Neural progenitor cell (in vitro differentiated cells): ENCODE results near the gene MACROD2. TPM values are rescaled to one million over a fixed set of nuclear protein-coding genes. Genes with fewer than 3 reads are reported as not detected.

Experiments
- DNase-seq: peaks from one replicate; pipeline ENCODE4 v3.0.0-alpha.2; 2016; ENCODE audit warnings: low spot score
- H2AFZ ChIP-seq: fragments of 200-600 bp; sonication (generic); replicated peaks from 2 replicates; pipeline ENCODE4 v1.6.1; 2016; ENCODE audit warnings: antibody characterized with exemption
- H3F3A ChIP-seq: fragments of 200-600 bp; sonication (generic); 2 replicates; pipeline ENCODE4 v1.6.1; 2016; ENCODE audit warnings: antibody characterized with exemption, low read depth
- H3K27ac ChIP-seq: fragments of 200-600 bp; sonication (generic); 2 replicates; pipeline ENCODE4 v1.5.1; 2016; ENCODE audit warnings: mild to moderate bottlenecking
- H3K27me3 ChIP-seq: fragments of 200-600 bp; sonication (generic); 2 replicates; pipeline ENCODE4 v1.6.1; 2016; ENCODE audit warnings: mild to moderate bottlenecking, moderate library complexity
- H3K36me3 ChIP-seq: fragments of 200-600 bp; sonication (generic); 2 replicates; pipeline ENCODE4 v1.5.1; 2016
- H3K4me1 ChIP-seq: fragments of 200-600 bp; sonication (generic); 2 replicates; pipeline ENCODE4 v1.6.1; 2016; ENCODE audit warnings: mixed run types
- H3K4me2 ChIP-seq: fragments of 200-600 bp; sonication (generic); 2 replicates; pipeline ENCODE4 v1.6.1; 2016
- H3K4me3 ChIP-seq: fragments of 200-600 bp; sonication (generic); 2 replicates; pipeline ENCODE4 v1.5.1; 2016
- H3K79me2 ChIP-seq: fragments of 200-600 bp; sonication (generic); 2 replicates; pipeline ENCODE4 v1.6.1; 2016; ENCODE audit warnings: low read depth
- H3K9ac ChIP-seq: fragments of 200-600 bp; sonication (generic); 2 replicates; pipeline ENCODE4 v1.6.1; 2016
- H3K9me3 ChIP-seq: fragments of 200-600 bp; sonication (generic); 2 replicates; pipeline ENCODE4 v1.5.1; 2016; ENCODE audit warnings: low read depth
- H4K20me1 ChIP-seq: fragments of 200-600 bp; sonication (generic); 2 replicates; pipeline ENCODE4 v1.6.1; 2016; ENCODE audit warnings: low read depth
- H3K27ac Mint-ChIP-seq: 3 replicates; pipeline ENCODE4 v1.8.0; 2021; ENCODE audit warnings: mixed read lengths
- H3K27me3 Mint-ChIP-seq: 2 replicates; pipeline ENCODE4 v1.8.0; 2022; ENCODE audit warnings: low read depth, mild to moderate bottlenecking, inconsistent platforms, moderate library complexity, mixed read lengths; ENCODE audit not compliant: insufficient read depth
- H3K36me3 Mint-ChIP-seq: 3 replicates; pipeline ENCODE4 v1.8.0; 2021; ENCODE audit warnings: mixed read lengths
- H3K4me1 Mint-ChIP-seq: 3 replicates; pipeline ENCODE4 v1.8.0; 2021; ENCODE audit warnings: mixed read lengths
- H3K4me3 Mint-ChIP-seq: 3 replicates; pipeline ENCODE4 v1.8.0; 2021; ENCODE audit warnings: mild to moderate bottlenecking, moderate library complexity, mixed read lengths
- H3K9me3 Mint-ChIP-seq: 3 replicates; pipeline ENCODE4 v1.8.0; 2020; ENCODE audit warnings: mixed read lengths
- EZH2 ChIP-seq: fragments of 200-600 bp; sonication (generic); IDR thresholded peaks from 2 replicates; pipeline ENCODE4 v1.6.1; 2017; ENCODE audit warnings: antibody characterized with exemption, mild to moderate bottlenecking, moderate library complexity
- EZH2phosphoT487 ChIP-seq: fragments of 200-600 bp; sonication (generic); IDR thresholded peaks from 2 replicates; pipeline ENCODE4 v1.6.1; 2017; ENCODE audit warnings: antibody characterized with exemption
- total RNA-seq: library from RNA; depleted of rRNA; stranded (reverse); fragments of >200 nt; gene quantifications from 2 replicates; pipeline ENCODE4 v1.2.3, GENCODE V29; 2015; ENCODE audit warnings: low replicate concordance
- TF ChIP-seq, protein P1 (sequence below): fragments of 200-600 bp; sonication (generic); IDR thresholded peaks from 2 replicates; pipeline ENCODE4 v1.5.1; 2017; ENCODE audit warnings: antibody characterized with exemption, mild to moderate bottlenecking

The MACROD2 gene
- total RNA-seq, 1 donor from 2014 or later, result 11.9 TPM

DNA sequence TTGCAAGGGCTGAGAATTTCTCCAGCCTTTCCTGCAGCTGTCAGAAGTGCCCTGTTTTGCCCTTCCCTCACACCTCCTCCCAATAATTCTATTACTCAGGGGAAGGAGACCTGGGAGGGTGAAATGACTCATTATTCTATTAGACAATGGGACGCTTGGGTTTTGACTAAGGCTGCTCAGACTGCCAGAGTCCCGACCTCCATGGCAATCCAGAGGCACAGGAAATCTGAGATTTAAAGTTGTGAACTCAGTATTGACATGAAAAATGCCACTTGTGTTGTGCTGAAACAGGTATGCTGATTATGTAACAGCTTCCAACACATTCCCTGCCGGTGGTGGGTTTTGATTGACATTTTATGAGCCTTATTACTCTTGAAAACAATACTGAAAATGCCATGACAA lies 967.9 kb downstream of the MACROD2 start:
- Histone ChIP-seq H3K36me3 (no peaks in the 10 kb centered on the region), H3K4me1 (peaks cover 11% of the 10 kb centered on the region), H3K27me3 (no peaks in the 10 kb centered on the region), H3K9ac (no peak overlapping the region), H2AFZ (peak overlapping the region; percentile 26), H3K9me3 (no peaks in the 10 kb centered on the region), H3K4me3 (no peak overlapping the region), H3K4me2 (no peak overlapping the region), H3K27ac (no peak overlapping the region), H3F3A (no peaks in the 10 kb centered on the region), H4K20me1 (no peaks in the 10 kb centered on the region), H3K79me2 (no peaks in the 10 kb centered on the region)
- H3K36me3 Mint-ChIP-seq, result no peaks in the 10 kb centered on the region
- peaks cover 9% of the 10 kb centered on the region for H3K27me3 Mint-ChIP-seq
- no peak overlapping the region for H3K27ac Mint-ChIP-seq
- H3K9me3 Mint-ChIP-seq, result no peaks in the 10 kb centered on the region
- DNase-seq, result peak; percentile 29
- TF ChIP-seq, protein P1, sequence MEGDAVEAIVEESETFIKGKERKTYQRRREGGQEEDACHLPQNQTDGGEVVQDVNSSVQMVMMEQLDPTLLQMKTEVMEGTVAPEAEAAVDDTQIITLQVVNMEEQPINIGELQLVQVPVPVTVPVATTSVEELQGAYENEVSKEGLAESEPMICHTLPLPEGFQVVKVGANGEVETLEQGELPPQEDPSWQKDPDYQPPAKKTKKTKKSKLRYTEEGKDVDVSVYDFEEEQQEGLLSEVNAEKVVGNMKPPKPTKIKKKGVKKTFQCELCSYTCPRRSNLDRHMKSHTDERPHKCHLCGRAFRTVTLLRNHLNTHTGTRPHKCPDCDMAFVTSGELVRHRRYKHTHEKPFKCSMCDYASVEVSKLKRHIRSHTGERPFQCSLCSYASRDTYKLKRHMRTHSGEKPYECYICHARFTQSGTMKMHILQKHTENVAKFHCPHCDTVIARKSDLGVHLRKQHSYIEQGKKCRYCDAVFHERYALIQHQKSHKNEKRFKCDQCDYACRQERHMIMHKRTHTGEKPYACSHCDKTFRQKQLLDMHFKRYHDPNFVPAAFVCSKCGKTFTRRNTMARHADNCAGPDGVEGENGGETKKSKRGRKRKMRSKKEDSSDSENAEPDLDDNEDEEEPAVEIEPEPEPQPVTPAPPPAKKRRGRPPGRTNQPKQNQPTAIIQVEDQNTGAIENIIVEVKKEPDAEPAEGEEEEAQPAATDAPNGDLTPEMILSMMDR, result no peak
- TF ChIP-seq EZH2phosphoT487 (no peak), EZH2 (no peak)
- H3K4me1 Mint-ChIP-seq, result peaks cover 10% of the 10 kb centered on the region
- no peak overlapping the region for H3K4me3 Mint-ChIP-seq

DNA sequence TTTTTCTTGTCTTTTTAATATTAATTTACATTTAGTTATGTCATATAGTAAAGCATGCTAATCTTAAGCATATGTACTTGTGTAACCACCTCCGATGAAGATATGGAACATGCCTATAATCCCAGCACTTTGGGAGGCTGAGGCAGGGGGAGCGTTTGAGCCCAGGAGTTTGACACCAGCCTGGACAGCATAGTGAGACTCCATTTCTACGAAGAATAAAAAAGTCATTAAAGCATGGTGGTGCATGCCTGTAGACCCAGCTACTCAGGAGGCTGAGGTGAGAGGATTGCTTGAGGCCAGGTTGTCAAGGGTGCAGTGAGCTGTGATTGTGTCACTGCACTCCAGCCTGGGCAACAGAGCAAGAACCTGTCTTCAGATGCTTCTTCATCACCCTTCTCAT lies 970.9 kb downstream of the MACROD2 start:
- peaks cover 11% of the 10 kb centered on the region for H3K4me1 ChIP-seq
- no peak for DNase-seq
- H3K36me3 Mint-ChIP-seq, result no peaks in the 10 kb centered on the region
- H3K4me3 ChIP-seq, result no peak overlapping the region
- H2AFZ ChIP-seq, result no peak overlapping the region
- no peak overlapping the region for H3K27ac Mint-ChIP-seq
- no peaks in the 10 kb centered on the region for H3K79me2 ChIP-seq
- H3K4me3 Mint-ChIP-seq, result no peak overlapping the region
- TF ChIP-seq EZH2phosphoT487 (no peak), EZH2 (no peak)
- TF ChIP-seq, protein P1, result no peak
- H3K27ac ChIP-seq, result no peak overlapping the region
- peaks cover 3% of the 10 kb centered on the region for H3K27me3 Mint-ChIP-seq
- H3K36me3 ChIP-seq, result no peaks in the 10 kb centered on the region
- H3K4me2 ChIP-seq, result no peak overlapping the region
- no peaks in the 10 kb centered on the region for H3K27me3 ChIP-seq
- peaks cover 10% of the 10 kb centered on the region for H3K4me1 Mint-ChIP-seq
- no peak overlapping the region for H3K9ac ChIP-seq
- no peaks in the 10 kb centered on the region for H4K20me1 ChIP-seq
- no peaks in the 10 kb centered on the region for H3F3A ChIP-seq
- no peaks in the 10 kb centered on the region for H3K9me3 Mint-ChIP-seq
- H3K9me3 ChIP-seq, result no peaks in the 10 kb centered on the region

DNA sequence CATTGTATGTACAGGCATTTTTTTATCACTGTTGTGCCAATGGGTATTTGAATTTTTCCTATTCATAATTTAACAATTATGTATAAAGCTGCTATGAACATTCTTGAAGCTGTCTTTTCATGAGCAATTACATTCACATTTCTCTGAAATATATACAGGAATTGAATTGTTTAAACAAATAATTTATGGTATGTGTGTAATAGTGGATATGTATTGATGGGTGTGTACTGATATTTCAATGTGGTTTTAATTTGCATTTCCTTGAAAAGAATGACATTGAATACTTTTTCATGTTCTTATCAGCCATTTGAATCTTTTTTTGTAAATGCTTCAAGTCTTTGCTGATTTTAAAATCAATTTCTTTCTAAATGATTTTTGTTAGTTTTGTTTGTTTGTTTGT lies 971.5 kb downstream of the MACROD2 start:
- no peaks in the 10 kb centered on the region for H4K20me1 ChIP-seq
- H3K27me3 Mint-ChIP-seq, result peaks cover 3% of the 10 kb centered on the region
- H3K4me1 ChIP-seq, result peaks cover 11% of the 10 kb centered on the region
- no peaks in the 10 kb centered on the region for H3K36me3 ChIP-seq
- no peak overlapping the region for H3K4me3 Mint-ChIP-seq
- H3K4me1 Mint-ChIP-seq, result peaks cover 10% of the 10 kb centered on the region
- no peak for TF ChIP-seq EZH2
- TF ChIP-seq EZH2phosphoT487, result no peak
- TF ChIP-seq, protein P1, result no peak
- no peak overlapping the region for H3K4me2 ChIP-seq
- H3K36me3 Mint-ChIP-seq, result no peaks in the 10 kb centered on the region
- no peak overlapping the region for H3K9ac ChIP-seq
- no peak overlapping the region for H3K27ac Mint-ChIP-seq
- DNase-seq, result no peak
- no peaks in the 10 kb centered on the region for H3K27me3 ChIP-seq
- H3K27ac ChIP-seq, result no peak overlapping the region
- no peaks in the 10 kb centered on the region for H3K79me2 ChIP-seq
- H3K4me3 ChIP-seq, result no peak overlapping the region
- no peaks in the 10 kb centered on the region for H3K9me3 ChIP-seq
- H2AFZ ChIP-seq, result no peak overlapping the region
- no peaks in the 10 kb centered on the region for H3F3A ChIP-seq
- no peaks in the 10 kb centered on the region for H3K9me3 Mint-ChIP-seq
